Fibroblast of lung (primary cell): ENCODE data around the gene RTTN.

Experiments
- CTCF ChIP-seq, 2 donors: IDR thresholded peaks in 1 of 2; conservative IDR thresholded peaks in 1 of 2; 1 replicate in 1 of 2; 2 replicates in 1 of 2; pipeline ENCODE4 v1.5.1; 2011 to 2012; ENCODE audit warnings: low read length in 2 of 2, control low read depth in 1 of 2, inconsistent platforms in 1 of 2, low read depth in 1 of 2, mild to moderate bottlenecking in 1 of 2
- EZH2 ChIP-seq: IDR thresholded peaks from 2 replicates; pipeline ENCODE4 v1.5.1; 2012; ENCODE audit warnings: low read length, control low read depth, mild to moderate bottlenecking; ENCODE audit errors: missing control alignments

GRCh38 chr18:70229639-70230038, 24.2 kb upstream of the RTTN start:
- no peak for TF ChIP-seq CTCF (conservative IDR thresholded peaks at IDR 0.05 in 1 of 2, IDR thresholded peaks at IDR 0.05 in 1 of 2; ENCODE audit: low read depth in 1 of 2, low read length in 2 of 2)
- TF ChIP-seq EZH2: no peak
